Measurements from ENCODE around the gene ANXA11.

- TF ChIP-seq CTCF (conservative IDR thresholded peaks at IDR 0.05; ENCODE audit: low read depth in 2 of 2), result no peak
- TF ChIP-seq EZH2phosphoT487 (IDR thresholded peaks at IDR 0.05; ENCODE audit: unreplicated experiment), result no peak
- TF ChIP-seq EZH2 (IDR thresholded peaks at IDR 0.05; ENCODE audit: low read depth, unreplicated experiment), result no peak
- no peak for TF ChIP-seq REST (IDR thresholded peaks at IDR 0.05; ENCODE audit: unreplicated experiment)
- no peak for TF ChIP-seq POLR2AphosphoS5 (IDR thresholded peaks at IDR 0.05; ENCODE audit: low read depth)
- no peak for TF ChIP-seq JUNB (IDR thresholded peaks at IDR 0.05; ENCODE audit: unreplicated experiment)
- TF ChIP-seq CREB1 (CRISPR knock-in tag; IDR thresholded peaks at IDR 0.05; ENCODE audit: low read depth), result no peak
- no peak for TF ChIP-seq ETS1 (IDR thresholded peaks at IDR 0.05)
- no peak for TF ChIP-seq NANOG (IDR thresholded peaks at IDR 0.05; ENCODE audit: borderline replicate concordance)
- no peak for TF ChIP-seq ZNF114 (CRISPR knock-in tag; IDR thresholded peaks at IDR 0.05)
Measured at GRCh38 chr10:80192553-80192952, 12.8 kb downstream of the ANXA11 start.

Data from GM23338 (cell line).